GM18526 (cell line): ENCODE results near the gene C11orf52.

Experiments
- POLR2A ChIP-seq: IDR thresholded peaks from 3 replicates; pipeline ENCODE4 v1.6.1; 2011; ENCODE audit not compliant: insufficient read length; ENCODE audit errors: extremely low read depth

The C11orf52 gene

GRCh38 chr11:111946499-111946898, 27.8 kb downstream of the C11orf52 start:
- no peak for TF ChIP-seq POLR2A

- TF ChIP-seq POLR2A, result no peak
Observed at GRCh38 chr11:111947143-111947542, 28.4 kb downstream of the C11orf52 start.

DNA sequence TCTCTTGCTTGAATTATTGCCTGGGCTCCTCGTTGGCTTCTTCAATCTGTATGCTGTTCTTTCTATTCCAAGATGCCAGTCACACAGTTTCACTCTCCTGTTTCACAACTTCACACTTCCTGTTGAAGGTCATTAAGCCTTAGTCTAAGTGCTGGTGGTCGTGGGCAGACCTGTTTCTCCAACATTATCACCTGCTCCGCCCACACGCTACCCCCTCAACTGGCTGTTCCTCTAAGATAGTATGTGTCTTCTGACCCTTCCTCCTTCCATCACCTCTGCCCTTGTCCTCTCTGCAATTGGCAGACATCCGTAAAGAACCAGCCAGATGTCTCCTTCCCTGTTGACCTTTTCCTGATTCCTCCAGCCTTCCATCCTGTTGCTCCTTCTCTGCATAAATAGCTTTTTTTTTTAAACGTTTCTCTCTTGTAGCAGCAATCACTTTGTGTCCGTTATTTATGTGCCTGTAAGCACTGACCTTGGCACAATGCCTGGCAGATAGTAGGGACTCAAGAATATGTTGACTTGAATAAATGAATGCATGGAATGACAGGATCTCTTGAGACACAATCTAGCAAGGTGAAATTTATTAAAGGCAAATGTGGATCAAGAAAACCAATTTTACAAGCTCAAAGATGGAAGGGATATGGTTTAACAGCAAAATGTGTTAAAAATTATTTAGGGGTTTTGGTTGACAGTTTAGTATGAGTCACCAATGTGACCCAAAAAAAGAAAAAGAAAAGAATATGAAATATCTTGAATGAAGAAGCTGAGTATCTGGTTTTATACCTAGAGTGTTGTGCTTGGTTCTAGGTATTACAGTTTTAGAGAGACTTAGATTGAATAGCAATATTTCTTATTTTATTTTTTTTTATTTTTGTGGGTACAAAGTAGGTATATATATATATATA, 31.1 kb downstream of the C11orf52 start:
- TF ChIP-seq POLR2A, result no peak

- TF ChIP-seq POLR2A, result no peak
Observed at GRCh38 chr11:111951565-111951964, 32.9 kb downstream of the C11orf52 start.

DNA sequence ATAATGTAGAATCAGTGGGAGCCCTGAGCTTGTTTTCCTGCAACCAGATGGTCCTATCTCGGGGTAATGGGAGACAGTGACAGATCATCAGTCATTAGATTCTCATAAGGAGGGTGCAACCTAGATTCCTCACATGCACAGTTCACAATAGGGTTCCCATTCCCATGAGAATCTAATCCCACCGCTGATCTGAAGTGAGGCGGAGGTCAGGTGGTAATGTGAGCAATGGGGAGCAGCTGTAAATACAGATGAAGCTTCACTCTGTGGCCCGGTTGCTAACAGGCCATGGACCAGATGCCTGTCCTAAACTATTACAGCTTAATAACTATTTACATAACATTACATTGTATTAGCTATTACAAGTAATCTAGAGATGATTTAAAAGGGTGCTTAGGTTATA, 35.4 kb downstream of the C11orf52 start:
- TF ChIP-seq POLR2A, result no peak

DNA sequence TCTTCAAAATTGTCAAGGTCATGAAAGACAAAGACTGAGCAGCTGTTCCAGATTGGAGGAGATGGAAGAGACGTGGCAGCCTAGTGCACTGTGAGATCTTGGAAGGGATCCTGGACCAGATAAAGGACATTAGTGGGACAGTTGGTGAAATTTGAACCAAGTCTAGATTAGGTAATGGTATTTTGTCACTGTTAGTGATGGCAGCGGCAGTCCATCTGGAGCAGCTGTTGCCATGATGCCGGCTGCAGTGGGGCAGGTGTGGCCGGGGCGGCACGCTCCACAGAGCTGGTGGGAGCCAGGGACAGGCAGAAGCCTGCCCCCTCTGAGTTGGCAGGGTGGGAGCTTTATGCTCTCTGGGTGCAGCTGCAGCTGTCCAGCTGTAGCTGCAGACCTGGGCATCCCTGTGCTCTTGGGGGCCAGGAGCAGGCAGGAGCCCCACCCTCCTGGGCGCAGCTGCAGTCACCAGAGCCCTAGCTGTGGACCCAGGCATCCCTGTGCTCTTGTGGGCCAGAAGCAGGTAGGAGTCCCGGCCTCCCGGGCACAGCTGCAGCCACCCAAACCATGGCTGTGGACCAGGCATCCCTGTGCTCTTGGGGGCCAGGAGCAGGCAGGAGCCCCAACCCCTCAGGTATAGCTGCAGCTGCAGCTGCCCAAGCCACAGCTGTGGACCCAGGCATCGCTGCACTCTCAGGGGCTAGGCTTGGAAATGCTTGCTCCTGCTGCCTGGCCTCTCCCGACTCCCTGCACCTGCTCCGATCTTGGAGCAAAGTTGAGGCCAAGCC, 39.1 kb downstream of the C11orf52 start:
- no peak for TF ChIP-seq POLR2A

- no peak for TF ChIP-seq POLR2A
Observed at GRCh38 chr11:111960916-111961315, 42.2 kb downstream of the C11orf52 start.

- TF ChIP-seq POLR2A, result no peak
Observed at GRCh38 chr11:111961389-111962300, 42.9 kb downstream of the C11orf52 start.

- no peak for TF ChIP-seq POLR2A
Observed at GRCh38 chr11:111963931-111964340, 45.2 kb downstream of the C11orf52 start.

- no peak for TF ChIP-seq POLR2A
Observed at GRCh38 chr11:111966678-111967077, 48.0 kb downstream of the C11orf52 start.

DNA sequence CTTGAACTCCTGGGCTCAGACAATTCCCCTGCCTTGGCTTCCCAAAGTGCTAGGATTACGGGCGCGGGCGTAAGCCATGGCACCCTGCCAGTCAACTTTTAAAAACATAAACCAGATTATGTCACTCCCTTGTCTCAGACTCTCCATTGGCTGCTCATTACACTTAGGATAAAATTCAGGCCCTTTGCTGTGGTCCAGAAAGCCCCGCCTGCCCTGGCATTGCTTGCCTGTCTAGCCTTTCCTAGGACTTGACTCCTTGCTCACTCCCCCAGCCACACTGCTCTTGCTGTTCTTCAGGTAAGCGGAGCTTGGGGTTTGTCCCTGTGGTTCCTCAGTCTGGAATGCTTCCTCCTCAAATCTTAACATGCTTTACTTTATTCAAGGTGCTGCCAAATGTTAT, 48.9 kb downstream of the C11orf52 start:
- no peak for TF ChIP-seq POLR2A

DNA sequence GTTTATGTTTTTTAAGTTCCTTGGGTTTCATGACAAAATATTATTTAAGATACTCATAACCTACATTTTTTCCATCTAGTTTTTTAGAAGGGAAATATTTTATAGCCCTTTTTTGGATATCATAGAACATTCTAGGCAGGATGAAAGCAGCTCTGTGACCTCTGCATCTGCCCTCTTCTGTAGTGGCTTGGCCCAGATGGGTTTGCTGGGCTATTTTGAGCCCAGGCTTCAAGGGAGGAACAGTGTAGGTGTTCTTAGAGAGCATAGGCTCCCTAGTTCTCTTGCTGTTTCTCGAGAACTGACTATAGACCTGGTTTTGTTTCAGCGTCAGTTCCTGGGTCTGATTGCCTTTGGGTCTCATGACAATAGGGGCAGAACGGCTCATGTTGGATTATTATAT, 50.6 kb downstream of the C11orf52 start:
- TF ChIP-seq POLR2A, result no peak

DNA sequence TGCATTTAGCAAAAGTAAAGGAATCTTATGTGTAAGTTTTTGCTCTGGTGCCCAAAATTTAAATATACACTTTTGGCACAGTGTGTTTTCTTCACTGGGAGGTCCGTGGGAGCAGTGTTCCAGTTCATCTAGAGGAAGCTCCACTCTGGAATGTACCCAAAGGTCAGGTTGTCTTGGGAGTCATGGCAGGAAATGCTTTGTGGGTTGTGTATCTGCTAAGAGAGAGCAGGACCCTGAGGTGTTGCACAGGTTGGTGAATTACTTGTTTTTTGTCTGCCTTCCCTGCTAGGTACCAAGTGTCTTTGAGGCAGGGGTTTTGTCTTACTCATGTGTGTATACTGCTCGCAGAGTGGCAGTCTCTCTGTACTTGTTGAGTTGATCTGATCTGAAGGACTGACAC, 55.7 kb downstream of the C11orf52 start:
- no peak for TF ChIP-seq POLR2A

GRCh38 chr11:111975076-111975806, 56.5 kb downstream of the C11orf52 start:
- no peak for TF ChIP-seq POLR2A
